GM19397 (cell line): Measurements from ENCODE around the gene C6.
"Not testable (repeated sequence)": the region's sequence is repeated elsewhere in the genome, so short reads cannot be mapped to it uniquely, and the experiment has no call there.

ENCODE experiments used
- ATAC-seq: cut with Tn5 transposase; IDR thresholded peaks from one replicate; pipeline ENCODE4 v1.9.1; 2021; ENCODE audit warnings: mild to moderate bottlenecking, moderate library complexity; ENCODE audit not compliant: unreplicated experiment

C6 gene

DNA sequence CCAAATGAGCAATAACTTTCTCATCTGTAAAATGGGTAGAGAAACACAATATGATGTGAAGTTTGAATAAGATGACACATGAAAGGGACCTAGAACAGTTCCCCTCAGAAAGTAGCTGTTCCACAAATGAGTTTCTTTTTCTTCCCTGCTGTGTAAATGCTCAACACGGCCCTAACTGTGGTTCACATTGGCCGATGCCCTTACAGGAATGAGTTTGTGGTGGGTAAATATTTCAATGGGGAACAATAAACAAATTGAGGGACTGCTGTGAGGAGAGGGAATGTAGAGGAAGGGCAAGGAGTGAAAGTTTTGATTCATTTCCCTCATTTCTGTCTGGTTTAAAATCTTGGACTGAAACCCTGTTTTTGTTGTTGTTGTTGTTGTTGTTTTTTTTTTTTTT is 12.8 kb downstream of the C6 start:
- ATAC-seq: no peak

DNA sequence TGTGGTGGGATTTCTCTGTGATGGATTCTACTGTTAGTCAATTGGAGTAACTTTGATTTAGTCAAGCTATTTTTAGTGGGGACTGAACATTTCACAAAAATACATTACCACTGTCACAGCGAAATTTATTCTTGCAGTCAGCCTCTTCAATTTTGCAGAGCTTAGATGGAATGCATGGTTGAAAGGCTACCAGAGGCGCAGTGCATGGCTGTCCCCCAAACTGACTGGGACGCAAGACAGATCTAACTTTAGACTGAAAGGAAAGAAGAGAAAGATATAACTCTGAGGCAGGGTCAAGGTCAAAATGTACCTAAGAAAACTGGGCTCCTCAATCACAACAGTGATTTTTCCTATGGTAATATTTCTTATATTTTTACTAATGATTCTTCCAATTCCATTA is 13.7 kb downstream of the C6 start:
- no peak for ATAC-seq

DNA sequence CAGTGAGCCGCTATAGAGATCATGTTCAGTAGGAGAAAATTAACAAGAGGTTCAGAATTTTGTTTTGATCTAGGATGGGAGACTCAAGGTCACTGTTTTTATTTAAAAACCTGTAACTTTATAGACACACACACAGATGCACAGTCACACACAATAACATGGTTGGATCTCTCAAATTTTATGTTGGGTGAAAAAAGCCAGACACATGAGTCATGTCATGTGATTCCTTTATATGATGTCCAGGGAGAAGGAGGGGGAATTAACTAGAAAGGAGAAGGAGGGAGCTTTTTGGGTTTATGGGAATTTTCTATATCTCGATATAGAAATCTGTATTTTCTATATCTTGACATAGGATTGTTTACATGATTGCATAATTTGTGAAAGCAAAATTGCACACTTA is 17.1 kb downstream of the C6 start:
- ATAC-seq: no peak

DNA sequence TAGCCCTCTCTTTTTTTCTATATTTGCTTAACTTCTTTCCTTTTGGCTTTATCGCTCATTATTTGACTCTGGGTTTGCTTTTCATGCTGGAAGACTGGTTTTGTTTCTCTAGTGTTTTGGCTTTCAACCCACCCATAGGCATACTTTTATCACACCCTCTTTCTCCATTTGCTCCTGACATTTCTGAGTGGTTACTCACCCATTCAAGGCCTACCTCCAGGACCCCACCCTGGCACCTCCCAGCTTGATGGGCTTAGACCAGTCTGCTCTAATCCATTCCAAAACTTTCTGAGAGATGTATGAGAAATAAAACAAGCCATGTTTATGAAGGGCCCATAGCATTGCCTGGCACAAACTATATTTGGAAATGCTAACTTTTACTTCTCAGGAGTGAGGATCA is 18.1 kb downstream of the C6 start:
- no peak for ATAC-seq

DNA sequence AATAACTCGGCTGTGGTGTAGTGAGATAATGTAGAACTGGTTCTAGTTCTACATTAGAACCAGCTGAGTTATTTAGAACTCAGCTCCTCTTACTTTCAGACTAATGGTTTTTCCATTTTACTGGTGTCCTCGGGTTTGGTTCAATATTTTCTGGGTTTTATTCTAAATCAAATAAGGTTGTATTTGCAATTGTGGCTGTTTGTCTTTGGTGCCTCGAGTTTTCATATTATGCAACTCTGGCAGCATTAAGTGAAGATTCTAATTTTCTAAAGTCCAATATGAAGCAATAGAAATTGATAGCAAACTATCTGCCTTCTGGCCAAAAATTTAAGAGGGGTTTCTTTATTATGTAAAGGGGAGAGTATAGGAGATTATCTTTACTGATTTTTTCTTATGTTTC is 19.0 kb downstream of the C6 start:
- no peak for ATAC-seq

DNA sequence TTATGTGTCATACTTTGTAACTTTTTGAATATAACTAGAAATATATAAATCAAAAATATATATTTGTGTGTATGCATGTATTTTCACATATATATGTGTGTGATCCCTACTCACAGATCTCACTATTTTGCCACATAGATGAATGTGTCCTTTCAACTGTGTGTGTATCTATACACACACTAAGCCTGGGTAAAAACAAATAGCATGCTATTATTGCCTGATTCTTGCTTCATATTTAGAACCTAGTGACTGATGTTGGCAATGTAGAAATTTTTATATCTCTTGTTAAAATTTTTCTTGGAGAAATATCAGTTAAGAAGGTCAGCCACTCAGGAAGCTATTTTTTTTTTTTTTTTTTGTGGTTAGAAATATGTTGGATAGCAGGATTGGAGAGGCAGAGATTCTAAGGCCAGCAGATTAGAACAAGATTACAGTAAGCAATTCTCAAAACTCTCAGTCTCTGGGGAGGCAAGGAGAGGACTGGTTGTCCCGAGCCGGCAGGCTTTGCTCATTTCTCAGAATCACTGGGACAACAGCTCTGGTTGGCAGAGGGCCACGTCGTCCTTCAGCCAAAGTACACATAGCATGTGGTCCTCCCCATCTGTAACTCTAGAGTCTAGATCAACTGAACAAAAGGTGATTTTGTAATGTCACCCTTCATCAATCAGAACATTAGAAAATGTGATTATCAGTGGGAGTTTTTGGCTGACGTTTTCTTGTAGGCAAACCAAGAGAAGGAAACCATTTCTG is 19.7 kb downstream of the C6 start:
- ATAC-seq: no peak

DNA sequence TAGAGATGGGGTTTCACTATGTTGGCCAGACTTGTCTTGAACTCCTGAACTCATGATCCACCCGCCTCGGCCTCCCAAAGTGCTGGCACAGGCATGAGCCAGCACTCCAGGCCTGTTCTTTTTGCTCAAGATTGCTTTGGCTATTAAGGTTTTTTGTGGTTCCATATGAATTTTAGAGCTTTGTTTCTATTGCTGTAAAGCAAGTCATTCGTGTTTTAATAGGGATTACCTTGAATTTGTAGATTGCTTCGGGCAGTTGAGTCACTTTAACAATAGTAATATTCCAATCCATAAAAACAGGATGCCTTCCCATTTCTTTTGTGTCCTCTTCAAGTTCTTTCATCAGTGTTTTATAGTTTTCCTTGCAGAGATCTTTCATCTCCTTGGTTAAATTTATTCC is 22.1 kb downstream of the C6 start:
- no peak for ATAC-seq

DNA sequence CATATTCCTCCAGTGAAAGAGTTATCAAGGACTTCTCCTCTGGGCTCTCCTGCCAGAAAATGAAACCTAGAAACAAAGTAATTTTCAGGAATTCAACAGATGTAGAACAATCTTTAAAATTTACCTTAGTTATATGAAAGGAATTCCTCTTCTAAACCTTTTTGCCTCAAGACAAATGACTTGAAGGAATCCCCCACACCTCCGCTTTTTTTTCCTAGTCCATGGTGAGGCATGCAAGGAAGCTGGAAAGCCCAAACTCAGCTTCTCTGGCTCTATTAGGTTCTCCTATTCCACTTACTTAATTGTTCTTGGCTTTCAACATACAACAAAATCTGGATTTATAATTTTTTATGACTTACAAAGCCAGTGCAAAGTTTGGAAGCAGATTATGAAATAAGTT is 27.2 kb downstream of the C6 start:
- ATAC-seq: no peak

DNA sequence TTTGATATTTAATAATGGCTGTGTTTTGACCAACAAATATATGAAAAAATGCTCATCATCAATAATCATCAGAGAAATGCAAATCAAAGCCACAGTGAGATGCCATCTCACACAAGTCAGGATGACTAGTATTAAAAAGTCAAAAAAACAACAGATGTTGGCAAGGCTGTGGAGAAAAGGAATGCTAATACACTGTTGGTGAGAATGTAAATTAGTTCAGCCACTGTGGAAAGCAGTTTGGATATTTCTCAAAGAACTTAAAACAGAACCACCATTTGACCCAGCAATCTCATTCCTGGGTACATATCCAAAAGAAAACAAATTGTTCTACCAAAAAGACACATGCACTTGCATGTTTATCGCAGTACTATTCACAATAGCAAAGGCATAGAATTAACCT is 30.0 kb downstream of the C6 start:
- not testable (repeated sequence) for ATAC-seq

DNA sequence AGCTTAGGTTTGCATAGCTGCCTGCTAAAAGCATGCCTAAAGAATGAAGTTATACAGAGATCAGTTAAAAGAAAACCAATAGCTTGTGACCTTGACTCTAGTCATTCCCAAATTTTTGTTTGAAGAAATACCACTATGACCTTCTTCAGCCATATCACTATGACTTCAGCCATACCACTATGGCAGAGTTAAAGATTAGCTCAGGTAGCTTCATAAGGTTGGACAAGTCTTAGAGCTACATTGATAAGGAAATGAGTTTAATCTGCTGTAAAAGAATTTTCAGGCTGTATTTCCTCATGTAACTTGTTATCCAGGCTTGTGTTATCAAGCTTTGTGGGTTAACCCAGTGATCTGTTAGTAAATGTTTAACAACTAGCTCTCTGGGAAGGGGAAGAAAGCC is 30.7 kb downstream of the C6 start:
- no peak for ATAC-seq

DNA sequence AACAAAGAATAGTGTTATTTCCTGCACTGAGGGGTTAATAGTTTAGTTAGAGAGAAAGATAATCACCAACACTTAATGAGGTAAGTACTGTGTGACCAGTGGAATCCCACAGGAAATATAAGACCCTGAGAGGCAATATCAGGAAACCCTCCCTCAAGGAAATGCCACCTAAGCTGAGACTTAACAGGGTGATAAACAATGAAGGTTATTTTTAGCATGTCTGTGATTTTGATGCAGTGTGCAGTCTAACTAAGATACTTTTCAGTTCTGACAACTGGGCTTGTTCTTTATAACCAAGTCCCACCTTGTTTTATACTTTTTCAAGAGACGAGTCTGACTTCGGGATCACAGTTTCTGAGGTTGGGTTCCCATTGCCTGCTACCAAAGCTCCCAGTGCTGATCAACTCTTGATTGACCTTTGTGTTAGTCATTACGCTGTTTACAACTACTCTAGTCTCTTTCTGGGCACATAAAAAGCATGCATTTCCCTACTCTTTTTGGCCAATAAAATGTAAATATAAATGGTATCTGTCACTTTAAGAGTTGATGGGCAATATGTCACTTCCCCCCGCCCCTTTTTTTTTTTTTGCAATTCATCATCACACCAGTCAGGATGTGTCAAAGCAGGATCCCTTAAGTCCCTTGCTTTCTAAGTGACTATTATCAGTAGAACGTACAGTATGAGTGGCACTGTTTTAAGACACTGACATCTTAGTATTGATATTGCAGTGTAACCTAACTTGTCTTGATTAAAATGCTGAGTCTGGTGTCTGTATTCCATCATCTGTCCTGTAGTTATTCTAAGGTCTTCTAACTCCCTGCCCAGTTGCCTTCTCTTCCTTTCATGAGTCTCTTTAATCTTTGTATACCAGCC is 31.4 kb downstream of the C6 start:
- ATAC-seq: no peak

DNA sequence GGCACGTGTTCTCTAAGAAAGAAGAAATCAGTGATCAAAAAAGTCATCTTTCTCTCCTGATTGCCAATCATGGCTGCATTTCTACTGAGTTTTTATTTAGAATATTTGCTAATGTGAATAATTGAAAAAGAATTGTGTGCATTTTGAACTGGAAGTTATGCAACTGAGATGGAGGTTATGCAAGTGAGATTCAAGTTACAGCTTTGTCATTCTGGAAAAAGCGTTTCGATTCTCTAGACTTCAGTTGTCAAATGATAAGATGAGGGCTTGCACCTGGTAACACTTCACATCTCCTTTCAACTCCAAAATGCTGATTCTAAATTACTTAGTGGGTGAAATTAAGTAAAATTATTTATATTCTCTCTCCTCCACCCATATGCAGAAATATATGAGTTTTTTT is 36.4 kb downstream of the C6 start:
- ATAC-seq: no peak

DNA sequence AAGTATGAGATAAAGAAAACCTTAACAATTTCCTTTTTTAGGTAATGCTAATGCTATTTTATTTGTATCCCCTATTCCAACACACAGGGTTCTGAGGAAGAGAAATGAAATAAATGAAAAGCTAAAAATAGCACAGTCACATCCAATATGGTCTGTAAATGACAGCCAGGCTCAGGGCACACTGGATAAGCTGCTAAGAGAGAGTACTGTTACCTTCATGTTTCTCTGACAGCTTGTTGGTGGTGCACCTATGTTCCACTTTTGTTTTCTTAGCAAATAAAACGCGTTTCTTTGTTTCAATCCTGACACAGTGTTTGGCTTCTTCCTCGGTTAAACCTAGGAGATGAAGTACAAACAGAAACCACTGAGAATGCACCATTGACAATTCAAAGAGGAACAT is 41.3 kb downstream of the C6 start:
- ATAC-seq: no peak

DNA sequence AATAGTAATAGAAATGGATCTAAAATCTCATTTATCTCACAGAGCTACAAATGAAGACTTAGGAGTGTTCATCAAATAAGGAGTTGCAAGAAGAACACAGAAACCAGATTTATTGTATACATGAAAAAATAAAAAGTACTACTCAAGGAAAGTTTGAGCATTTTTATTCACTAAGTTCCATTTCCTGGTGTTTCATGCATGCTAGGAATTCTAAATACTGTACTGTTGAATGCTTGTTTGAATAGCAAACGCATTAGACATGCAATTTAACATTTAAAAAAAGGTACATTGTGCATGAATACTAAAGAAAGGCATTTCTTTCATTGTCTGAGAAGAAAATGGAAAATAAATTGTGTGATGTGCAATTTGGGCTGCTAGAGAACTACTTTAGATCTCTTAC is 52.1 kb downstream of the C6 start:
- no peak for ATAC-seq

DNA sequence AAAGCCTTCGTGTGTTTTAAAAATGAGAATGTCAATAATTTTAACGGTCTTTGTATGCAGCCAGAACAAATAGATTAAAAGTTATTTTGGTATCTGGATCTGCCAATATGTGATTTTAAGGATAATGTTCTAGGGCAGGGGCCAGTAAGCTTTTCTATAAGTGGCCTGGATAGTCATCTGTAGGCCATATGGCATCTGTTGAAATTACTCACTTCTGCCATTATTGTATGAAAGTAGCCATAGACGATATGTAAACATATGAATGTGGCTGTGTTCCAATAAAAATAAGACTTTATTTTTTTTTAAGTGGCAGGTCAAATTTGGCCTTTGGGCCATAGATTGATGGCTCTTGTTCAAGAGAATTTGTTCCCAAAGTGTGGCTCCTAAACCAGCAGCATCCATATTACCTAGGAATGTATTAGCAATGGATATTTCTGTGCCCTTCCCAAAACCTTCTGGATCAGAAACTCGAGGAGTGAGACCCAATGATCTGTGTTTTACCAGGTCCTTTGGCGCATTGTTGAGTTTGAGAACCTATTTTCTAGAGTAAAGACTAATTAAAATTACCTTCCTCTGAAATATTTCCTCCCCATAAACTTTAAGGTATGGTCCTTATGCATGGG is 55.9 kb downstream of the C6 start:
- no peak for ATAC-seq

DNA sequence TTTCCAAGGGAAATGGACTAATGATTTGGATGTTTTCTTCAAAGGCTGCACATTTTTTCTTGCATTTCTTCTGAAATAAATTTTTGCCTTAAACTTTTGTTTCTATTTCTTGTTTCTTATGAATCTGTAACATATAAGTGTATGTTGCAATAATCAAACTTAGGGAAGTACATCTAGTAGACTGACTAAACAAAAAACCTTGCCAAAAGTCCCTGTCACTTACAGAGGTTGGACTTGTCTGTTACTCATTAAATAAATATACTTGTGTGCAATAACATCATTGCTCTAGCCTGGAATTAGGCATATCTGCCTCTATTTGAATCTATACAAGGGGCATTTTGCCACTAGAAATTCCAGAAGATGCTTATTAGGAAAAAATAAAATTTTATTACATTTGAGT is 56.6 kb downstream of the C6 start:
- no peak for ATAC-seq

DNA sequence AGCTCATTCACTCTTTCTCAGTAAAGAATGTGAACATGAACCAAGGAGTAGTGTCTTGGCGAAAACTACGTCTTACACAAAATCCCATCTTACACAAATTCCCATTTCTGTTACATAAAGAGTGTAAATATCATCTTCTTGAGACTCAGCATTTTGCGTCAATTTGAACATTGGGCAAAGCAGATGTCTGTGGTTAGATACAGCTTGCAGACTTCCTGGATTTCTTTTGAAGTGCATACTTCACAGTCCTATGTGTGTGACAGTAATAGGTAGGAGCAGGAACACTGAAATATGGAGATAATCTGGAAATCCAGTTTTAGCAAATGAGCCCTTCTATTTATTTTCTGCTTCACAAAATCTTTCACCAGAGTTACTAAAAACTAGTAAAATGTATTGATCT is 58.8 kb downstream of the C6 start:
- ATAC-seq: no peak

DNA sequence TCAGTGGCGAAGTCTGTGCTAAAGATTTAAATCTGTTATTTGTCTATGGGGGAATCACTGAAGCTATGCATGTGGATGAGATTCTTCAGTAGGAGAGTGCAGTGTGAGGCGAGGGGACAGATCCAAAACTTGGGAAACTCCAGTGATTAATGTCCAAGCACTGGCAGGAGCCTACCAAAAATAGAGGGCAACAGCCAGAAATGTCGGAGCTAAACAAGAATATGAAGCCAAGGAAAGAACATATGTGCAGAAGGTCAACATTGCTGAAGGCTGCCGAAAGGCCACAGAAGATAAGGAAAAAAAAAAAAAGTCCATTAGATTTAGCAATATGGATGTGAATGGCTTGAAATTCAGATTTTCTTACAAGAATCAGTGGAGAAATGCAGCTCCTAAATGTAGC is 61.8 kb downstream of the C6 start:
- ATAC-seq: no peak

DNA sequence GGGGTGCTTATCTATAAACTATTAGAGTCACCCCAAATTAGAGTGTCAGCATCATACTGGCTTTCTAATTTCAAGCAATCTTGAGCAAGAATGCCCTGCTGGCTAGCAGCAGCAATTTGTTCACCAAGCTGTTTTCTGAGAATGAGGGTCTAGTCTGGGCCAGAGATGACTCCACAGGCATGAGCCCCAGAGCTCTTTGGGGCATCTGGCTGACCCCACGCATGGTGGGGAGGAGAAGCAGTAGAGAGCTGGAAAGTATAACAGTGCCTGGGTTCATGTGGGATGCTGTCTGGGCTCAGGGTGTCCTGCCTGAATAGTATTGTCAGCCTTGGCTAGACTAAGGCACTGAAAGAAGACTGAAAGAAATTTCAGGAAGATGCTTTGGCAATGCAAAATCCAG is 64.9 kb downstream of the C6 start:
- no peak for ATAC-seq

DNA sequence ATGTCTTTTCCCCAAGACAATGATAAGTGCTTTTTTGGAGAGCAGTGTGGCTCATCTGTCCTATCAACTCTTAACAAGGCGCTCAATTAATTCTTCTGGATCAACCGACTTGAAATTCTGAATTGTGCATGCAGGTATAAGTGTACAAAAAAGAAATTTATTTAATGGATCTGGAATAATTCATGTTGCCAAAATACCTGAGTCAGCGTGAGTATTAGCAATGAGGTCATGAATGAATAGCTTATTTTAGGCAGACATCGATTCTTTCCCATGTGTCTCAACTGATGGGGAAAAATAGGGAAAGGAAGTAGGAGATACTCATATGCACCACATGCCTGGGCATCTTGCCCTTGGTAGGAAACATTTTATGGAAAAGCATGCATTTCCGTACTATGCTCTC is 68.0 kb downstream of the C6 start:
- ATAC-seq: no peak

DNA sequence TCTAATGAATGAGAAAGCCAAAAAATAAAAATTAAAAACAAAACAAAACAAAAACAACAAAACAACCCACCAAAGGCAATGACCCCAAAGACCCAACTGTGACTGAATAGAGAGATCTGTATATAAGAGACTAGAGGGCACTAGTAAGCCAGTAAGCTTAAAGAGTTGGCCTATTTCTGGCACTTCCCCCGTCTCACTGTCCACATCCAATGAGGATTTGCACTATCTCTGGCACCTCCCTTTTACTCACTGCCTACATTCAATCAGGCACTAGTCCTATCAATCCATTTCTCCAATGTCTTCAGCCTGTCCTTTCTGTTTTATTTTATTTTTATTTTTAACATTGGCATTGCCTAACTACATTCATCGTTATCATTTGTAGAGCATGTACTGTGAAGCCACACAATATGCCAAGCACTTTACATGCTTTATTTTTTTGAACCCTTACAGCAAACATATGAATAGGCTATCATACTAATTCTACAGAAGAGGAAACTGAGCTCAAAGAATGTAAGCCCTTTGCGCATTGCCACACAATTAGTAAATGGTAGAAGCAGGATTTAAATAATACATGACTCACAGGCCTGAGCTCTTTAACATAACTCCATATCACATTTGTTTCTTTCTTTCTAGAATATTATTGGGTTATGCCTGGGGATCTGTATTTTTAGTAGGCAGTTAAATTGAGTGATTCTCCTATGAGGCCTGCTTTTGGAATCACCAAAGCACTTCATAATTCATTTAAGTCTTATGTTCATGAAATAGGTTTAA is 70.0 kb downstream of the C6 start:
- ATAC-seq: no peak
